Glomerular endothelial cell (primary cell): Measurements from ENCODE around the gene CFAP298. TPM values are rescaled to one million over a fixed set of nuclear protein-coding genes. Genes with fewer than 3 reads are reported as not detected.
"Not testable (repeated sequence)": the region's sequence is repeated elsewhere in the genome, so short reads cannot be mapped to it uniquely, and the experiment has no call there.

Experiments used
- DNase-seq: peaks from one replicate; pipeline ENCODE4 v3.0.0-alpha.2; 2011; ENCODE audit warnings: low read depth, low spot score; ENCODE audit errors: extremely low read depth
- total RNA-seq: library from RNA; depleted of rRNA; stranded (reverse); fragments of >200 nt; gene quantifications from 2 replicates; pipeline ENCODE4 v1.2.3, GENCODE V29; 2015

Gene CFAP298, protein sequence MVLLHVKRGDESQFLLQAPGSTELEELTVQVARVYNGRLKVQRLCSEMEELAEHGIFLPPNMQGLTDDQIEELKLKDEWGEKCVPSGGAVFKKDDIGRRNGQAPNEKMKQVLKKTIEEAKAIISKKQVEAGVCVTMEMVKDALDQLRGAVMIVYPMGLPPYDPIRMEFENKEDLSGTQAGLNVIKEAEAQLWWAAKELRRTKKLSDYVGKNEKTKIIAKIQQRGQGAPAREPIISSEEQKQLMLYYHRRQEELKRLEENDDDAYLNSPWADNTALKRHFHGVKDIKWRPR
- 27.6 and 37.6 TPM in 2 replicates for total RNA-seq

DNA sequence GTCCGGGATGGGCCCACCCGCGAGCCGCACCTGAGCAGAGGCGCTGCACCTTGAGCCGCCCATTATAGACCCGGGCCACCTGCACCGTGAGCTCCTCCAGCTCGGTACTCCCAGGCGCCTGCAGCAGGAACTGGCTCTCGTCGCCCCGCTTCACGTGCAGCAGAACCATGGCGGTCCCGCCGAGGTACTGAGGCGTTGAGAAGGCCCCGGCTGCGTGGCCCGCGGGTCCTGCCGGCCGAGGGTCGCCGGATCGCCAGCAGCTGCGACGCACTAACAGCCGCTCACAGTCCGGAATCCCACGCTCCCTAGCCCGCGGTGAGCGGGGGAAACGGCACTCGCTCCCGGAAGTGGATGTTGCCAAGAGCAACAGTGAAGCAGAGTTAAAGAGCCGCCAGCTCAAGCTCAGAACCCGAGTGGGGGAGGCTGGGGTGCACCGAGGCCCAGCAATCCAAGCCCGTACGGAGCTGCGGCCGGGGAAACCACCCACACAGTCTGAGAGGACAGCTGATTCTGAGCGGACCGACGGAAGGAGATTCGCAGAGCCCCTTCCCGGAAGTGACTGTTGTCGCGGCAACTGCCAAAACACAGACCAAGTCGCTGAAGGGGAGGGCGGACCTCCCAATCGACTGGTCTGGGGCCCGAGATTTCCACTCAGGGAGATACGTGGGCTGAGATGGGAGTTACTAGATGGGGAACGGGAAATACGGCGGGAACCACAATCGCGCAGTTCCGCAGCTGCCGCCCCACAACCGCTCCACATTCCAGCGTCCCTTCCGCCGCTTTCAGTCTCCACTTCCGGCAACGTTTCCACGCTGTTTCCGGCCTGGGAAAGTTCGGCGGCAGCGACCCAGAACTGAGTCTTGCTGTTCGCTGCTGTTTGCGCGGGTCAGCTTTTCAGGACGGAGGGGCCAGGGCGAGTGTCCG is at the start of gene CFAP298:
Gene CFAP298, minus strand, starts transcription at position 303 of the 924 bp plus-strand sequence. Its CDS starts 134 bp downstream, at position 169.
- peak; percentile 68 for DNase-seq

DNA sequence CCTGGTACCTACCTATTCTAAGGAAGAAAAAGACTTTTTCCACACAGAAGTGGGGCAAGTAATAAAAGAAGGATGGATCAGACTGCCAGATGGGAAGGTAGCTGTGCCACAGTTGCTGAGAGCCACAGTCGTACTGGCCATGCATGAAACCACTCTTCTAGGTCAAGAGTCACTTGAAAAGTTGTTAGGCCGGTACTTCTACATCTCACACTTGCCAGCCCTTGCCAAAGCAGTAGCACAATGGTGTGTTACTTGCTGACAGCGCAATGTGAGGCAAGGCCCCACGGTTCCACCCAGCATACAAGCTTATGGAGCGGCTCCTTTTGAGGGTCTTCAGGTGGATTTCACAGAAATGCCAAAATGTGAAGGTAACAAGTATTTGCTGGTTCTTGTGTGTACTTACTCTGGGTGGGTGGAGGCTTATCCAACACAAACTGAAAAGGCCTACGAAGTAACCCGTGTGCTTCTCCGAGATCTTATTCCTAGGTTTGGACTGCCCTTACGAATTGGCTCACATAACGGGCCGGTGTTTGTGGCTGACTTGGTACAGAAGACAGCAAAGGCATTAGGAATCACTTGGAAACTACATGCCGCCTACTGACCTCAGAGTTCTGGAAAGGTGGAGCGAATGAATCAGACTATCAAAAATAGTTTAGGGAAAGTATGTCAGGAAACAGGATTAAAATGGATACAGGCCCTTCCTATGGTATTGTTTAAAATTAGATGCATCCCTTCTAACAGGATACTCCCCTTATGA is 49.0 kb upstream of the CFAP298 start:
- DNase-seq = not testable (repeated sequence)

DNA sequence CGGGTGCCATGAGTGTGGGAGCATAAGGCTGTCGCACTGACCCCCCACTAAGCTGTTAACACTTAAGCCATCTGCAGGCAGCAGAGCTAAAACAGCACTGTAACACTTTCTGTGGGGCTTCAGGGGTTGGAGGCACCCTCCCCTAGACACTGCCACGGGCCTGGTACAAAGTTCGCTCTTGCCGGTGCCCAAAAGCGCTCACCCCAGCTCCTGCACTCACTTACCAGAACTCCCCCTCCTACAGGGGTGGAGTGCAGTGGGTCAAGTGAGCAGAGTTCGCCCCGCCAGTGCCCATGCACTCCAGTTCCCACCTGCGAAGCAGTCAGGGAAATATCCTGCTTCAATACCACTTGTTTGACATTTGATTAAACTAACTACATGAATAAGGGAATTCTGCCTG is 46.3 kb upstream of the CFAP298 start:
- DNase-seq = no peak

DNA sequence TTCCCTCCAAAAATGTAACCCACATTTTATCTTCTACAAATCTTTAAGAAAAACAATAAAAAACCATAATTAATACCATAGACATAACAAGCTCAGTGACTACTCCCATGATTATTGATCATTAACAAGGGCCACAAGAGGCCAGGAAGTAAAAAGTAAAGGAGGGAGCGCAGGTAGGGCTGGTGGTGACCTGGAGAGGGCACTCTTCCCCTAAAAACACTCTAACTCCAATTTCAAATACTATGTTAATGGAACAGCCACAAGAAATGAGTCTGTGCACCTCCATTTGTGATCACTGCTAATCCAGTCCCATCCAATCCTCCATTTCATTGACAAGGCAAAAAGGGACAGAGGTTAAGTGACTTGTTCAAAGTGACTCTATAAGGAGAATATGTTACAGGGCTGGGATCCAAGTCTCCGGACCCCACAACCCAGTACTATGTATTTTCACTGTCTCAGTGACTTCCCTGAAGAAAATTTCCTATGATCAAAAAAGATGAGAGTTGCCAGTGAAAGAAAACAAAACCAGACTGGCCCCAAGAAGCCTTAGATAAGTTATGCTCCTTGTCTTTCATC is 41.2 kb upstream of the CFAP298 start:
- no peak for DNase-seq

DNA sequence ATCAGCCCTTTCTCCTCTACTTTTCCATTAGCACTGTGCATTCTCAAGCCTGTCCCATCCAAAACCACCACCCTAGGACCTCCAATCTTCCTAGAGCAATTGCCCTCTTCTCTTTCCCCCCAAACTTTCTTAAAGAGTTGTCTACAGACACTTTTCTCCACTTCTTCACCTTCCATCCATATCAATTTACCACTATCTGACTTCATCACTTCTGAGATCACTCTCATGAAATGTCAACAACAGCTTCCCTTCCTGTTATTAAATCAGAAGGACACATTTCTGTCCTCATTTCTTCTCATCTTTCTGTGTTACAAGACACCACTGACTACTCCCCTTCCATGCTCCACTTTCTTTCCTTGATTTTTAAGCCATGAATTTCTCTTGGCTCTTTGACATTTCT is 36.0 kb upstream of the CFAP298 start:
- DNase-seq = no peak

DNA sequence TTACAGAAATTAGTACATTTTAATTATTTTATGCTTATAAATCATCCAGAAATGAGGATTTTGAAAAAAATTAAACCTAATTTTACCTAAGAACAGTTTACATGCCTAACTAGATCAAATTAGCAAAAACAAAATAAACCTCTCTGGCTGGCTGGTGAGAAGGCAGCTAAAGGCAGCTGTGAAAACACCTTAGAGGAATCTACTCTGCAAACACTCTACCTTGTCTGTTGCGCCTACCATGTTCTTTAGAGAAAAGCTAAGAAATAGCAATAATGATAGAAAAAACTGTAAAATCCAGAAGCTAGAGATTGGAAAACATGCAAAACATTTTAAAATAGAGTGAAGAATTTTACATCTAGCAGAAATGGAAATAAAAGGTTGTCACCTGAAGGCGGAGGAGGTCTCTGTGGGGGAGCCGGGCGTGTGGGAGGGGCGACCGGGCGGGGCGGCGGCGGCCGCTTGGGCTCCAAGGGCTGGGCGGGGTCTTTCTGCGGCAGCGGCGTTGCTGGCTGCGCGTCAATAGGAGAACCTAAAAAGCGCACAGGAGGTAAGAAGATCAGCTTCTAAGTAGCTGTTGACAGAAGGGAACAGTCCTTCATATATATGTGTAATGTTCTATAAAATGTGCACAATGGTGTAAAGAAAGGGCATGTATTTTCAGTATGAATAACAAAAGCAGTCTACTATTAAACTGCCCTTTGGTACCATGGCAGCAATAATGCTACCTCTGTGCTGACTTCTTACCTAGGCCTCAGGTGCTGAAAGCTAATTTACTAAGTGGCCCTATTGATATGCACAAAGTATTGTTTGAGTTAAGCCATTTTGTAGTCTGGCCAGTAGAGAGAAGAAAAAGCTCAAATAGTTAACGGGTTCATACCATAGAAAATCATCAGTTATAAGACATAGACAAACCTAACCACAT is 33.3 kb upstream of the CFAP298 start:
- no peak for DNase-seq

DNA sequence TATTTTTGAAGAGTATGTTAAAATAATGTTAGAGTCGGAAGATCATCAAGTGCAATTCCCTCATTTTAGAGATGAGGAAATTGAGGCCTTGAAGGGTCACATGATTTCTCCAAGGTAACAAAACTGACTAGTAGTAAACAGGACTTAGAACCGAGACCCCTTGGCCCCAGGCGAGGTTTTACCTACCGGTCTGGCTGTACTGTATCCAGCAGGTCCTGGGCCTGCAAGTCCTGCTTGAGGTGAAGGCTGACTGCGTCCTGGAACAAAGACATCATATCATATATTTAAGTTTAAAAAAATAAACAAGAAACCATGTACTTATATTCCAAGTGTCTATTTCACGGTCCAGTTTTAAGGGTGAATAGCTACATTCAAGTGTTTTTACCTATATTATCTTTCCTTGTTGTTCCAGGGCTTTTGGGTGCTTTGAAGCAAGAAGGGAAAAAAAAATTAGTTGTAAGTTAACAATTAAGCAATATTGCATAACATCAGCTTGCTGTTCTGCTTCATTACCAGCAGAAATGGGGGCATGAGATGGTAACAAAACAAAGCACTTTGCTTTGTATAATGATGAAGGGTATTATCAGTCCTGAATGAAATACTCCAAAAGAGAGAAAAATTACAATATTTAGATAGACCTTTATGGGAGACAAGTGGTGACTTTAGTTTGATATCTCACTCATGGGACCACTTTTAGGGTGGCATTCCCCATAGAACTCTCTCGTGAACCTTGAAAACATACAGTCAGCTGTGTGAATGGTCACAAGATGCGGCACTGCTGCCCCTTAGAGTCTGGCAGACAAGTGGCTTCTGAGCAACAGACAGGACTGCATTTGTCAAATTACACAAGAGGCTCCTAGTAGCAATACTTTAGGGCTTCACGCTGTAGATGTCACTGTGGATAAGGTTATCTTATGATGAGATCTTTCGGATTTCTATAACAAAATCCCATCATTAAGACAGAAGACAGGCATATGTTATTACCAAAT is 29.8 kb upstream of the CFAP298 start:
- DNase-seq = no peak

DNA sequence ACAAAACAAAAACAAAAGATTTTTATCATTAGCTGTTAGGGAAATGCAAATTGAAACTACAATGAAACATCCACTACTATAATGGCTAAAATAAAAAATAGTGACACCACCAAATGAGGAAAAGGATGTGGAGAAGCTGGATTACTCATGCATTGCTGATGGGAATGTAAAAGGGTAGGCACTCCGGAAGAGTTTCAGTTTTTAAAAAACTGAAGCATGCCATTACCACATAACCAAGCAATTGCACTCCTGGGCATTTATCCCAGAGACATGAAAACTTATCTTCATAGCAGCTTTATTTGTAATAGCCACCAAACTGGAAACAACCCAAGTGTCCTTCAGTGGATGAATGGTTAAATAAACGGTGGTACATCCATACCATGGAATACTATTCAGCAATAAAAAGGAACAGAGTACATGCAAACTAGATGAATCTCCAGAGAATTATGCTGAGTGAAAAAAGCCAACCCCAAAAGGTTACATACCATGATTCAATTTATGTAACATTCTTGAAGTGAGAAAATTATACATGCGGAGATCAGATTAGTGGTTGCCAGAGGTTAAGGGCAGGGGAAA is 14.5 kb upstream of the CFAP298 start:
- no peak for DNase-seq

DNA sequence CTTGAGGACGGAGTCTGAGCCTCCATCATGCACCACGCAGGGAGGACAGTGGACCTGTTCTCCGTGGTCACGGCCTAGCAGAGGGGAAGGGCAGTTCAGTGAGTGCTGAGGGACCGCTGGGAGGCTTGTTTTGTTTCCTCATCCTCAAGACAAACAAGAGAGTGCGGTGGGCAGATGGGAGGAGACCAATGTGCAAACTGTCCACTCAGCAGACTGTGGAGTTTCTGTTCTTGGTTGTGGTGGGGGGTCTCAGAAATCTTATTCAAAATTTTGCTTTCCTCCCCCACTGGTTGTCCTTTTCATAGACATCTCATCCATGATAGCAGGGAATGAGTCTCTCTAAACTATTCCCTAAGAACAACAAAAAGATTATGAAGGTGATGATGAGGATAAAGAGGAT is 6.0 kb upstream of the CFAP298 start:
- DNase-seq = not testable (repeated sequence)

DNA sequence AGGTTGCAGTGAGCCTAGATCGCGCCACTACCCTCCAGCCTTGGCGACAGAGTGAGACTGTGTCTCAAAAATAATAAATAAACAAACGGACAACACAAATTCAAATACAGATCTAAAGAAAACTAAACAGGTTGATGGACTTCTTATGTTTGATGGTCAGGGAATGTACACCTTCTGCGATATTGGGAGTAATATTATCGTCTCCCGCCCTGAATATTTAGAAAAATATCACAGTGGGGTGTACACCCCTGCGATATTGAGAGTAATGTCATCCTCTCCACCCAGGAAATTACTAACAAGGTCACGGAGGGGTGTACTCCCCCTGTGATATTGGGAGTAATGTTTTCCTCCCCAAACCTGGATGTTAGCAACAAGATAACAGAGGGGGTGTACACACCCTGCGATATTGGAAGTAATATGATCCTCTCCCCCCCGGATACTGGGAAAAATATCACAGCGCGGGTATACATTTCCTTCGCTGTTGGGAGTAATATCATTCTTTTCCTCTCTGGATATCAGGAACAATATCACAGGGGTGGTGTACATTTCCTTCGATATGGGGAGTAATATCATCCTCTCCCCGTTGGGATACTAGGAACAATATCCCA is 1.4 kb upstream of the CFAP298 start:
- DNase-seq = no peak

DNA sequence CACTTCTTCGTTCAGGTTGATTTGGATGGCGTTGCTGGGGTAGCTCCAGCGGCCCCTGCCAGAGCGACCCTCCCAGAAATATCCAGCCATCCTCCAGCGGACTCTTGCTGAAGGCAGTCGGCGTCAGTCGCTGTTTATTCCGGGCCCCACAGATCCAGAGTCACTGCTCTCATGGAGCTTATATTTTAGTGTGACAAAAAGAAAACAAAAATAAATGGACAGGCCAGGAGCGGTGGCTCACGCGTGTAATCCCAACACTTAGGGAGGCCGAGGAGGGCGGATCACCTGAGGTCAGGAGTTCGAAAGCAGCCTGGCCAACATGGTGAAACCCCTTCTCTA is 791 bp upstream of the CFAP298 start:
- DNase-seq = no peak

DNA sequence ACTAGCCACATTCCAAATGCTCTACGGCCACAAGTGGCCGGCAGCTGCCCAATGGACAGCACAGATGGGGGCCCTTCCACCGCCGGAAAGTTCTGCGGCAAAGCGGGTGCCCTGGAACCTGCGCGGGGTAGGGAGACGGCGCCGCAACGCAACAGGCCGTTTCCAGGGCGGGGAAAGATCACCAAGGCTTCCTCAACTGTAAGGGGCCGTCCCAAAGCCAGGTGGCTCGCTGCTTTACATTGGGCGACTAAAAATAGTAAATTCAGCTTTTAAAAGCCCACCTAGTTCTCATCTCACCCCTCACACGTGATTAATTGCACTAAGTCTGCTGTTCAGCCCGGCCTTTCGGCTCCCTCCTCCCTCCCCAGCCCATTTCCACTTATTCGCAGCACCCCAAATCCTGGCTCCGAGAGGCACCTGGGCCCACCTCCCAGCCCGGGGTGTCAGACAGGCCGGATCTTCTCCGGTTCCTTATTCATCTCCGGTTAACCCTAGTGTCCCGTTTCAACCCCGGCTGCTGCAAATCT is 643 bp downstream of the CFAP298 start:
- DNase-seq = no peak

DNA sequence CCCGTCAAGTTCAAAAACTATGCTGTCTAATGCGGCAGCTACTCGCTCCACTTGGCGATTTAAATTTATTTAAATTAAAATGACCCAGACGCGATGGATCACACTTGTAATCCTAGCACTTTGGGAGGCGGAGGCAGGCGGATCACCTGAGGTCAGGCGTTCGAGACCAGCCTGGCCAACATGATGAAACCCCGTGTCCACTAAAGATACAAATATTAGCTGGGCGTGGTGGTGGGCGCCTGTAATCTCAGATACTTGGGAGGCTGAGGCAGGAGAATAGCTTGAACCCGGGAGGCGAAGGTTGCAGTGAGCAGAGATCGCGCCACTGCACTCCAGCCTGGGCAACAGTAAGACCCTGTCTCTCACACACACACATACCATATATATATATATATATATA is 1.2 kb downstream of the CFAP298 start:
- not testable (repeated sequence) for DNase-seq

DNA sequence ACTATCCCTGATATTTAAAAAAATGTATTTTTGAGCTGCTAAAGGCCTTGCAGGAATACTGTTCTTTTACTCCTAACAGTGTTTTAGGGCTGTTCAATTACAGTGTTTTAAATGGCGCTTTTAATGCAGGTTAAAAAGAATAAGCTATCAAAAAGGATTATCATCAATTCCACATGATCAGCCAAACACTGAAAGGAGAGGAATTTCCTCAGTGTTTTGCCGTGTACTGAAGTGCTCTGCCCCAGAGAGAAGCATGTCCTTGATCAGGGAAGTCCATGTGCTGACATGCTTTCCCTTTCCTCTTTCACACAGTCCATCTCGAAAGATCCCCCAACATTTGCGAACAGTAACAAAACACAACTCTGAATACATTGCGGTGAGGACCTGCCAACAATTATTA is 3.3 kb downstream of the CFAP298 start:
- no peak for DNase-seq

DNA sequence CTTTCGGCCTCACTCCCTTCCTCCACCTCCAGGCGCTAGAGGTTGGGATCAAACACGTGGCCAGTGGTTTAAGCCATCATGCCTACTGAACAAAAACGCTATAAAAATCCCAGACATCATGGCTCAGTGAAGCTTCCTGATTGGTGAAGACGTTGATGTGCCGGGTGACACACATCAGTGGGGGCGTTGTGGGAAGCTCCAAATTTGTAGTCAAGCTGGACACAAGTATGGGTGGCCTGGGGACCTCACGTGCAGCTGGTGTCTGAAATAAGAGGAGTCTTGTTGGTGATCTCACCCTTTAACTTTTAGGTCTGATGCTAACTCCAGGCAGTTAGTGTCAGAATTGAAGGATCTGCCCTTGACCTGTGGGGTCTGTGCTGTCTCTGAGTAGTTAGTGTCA is 6.7 kb downstream of the CFAP298 start:
- no peak for DNase-seq

DNA sequence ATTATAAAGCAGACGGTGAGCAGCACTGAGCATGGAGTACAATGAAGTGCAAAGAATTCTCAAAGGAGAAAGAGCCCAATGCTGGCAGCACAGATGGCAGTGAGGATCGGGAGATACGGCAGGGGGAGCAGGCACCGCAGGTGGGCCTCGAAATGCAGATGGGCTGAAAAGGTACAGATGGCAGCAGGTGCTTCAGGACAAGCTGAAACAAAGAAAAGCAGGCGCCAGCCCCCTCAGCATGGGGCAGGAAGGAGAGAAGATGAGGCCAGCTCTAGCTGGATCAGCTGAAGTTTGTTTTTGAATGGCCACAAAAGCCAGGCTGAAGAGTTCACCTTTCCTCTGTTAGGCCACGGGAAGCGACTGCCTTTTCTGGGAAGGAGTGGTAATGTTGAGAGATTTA is 7.7 kb downstream of the CFAP298 start:
- DNase-seq = no peak

DNA sequence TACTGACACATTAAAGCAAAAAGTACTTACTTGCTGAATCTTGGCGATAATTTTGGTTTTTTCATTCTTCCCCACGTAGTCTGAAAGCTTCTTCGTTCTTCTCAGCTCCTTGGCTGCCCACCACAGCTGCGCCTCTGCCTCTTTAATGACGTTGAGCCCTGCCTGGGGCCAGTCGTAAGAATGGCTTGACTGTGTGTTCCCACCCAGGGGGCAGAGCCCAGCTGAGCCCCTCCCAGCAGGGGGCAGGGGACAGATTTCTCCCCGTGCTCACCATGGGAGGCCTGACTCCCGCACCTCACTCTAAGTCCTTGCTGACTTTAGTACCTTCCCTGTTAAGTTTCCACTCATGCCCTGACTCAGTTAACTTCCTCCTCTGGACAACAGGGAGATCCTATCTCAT is 9.0 kb downstream of the CFAP298 start:
- DNase-seq = no peak

DNA sequence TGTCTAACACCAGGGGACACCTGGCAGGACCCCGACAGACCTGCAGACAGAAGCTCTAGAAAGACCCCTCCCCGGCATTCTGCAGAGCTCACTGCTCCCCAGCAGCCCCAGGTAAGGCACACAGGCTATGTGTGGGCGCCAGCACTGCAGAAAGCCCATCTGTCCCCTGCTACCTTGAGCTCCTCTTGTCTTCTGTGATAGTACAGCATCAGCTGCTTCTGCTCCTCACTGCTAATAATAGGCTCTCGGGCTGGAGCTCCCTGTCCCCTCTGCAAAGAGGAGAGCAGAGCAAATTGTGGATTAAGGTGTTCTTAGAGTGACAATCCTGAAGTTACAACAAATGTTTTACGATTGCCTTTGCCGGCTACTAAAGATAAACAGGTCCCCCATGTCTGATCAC is 10.1 kb downstream of the CFAP298 start:
- DNase-seq = no peak
